ENCODE data around the gene CSPG4.
"Not testable (repeated sequence)": the region's sequence is repeated elsewhere in the genome, so short reads cannot be mapped to it uniquely, and the experiment has no call there.

CSPG4 gene

GRCh38 chr15:75706682-75706954, 6.0 kb downstream of the CSPG4 start:
- CTCF ChIA-PET = interaction anchor here (1.3 to 2.1 kb wide), 2 partner anchors 22 to 95 kb away, joined by 4 read pairs; no protein-coding TSS in a partner anchor
- POLR2A ChIA-PET = no interaction called here
- no peak for TF ChIP-seq CTCF (IDR thresholded peaks at IDR 0.05; ENCODE audit: control extremely low read depth, extremely low read depth, low read depth, missing control alignments)
- DNase-seq (ENCODE audit: extremely low spot score) = no peak

- ChIA-PET POLR2A (no interaction called here), CTCF (interaction anchor here (0.8 to 2.1 kb wide), 2 partner anchors 20 to 96 kb away, joined by 3 to 4 read pairs; no protein-coding TSS in a partner anchor)
- TF ChIP-seq CTCF (IDR thresholded peaks at IDR 0.05; ENCODE audit: control extremely low read depth, extremely low read depth, low read depth, missing control alignments) = no peak
- no peak for DNase-seq (ENCODE audit: extremely low spot score)
Measured at GRCh38 chr15:75705854-75706681, 6.6 kb downstream of the CSPG4 start.

- POLR2A ChIA-PET; DNase-seq (ENCODE audit: extremely low spot score): not testable (repeated sequence)
- CTCF ChIA-PET = interaction anchor here (0.8 to 2.1 kb wide), 2 partner anchors 20 to 97 kb away, joined by 3 to 4 read pairs; no protein-coding TSS in a partner anchor
Measured at GRCh38 chr15:75705375-75705774, 7.3 kb downstream of the CSPG4 start.

GRCh38 chr15:75704618-75705017, 8.0 kb downstream of the CSPG4 start:
- no peak for DNase-seq (ENCODE audit: extremely low spot score)
- no peak for TF ChIP-seq CTCF (IDR thresholded peaks at IDR 0.05; ENCODE audit: control extremely low read depth, extremely low read depth, low read depth, missing control alignments)

GRCh38 chr15:75704263-75704615, 8.4 kb downstream of the CSPG4 start:
- ChIA-PET CTCF (no interaction called here), POLR2A (no interaction called here)
- DNase-seq (ENCODE audit: extremely low spot score) = no peak
- no peak for TF ChIP-seq CTCF (IDR thresholded peaks at IDR 0.05; ENCODE audit: control extremely low read depth, extremely low read depth, low read depth, missing control alignments)

More at GRCh38 chr15:75704618-75705017, 8.0 kb downstream of the CSPG4 start:
- ChIA-PET CTCF (no interaction called here), POLR2A (no interaction called here)

DNA sequence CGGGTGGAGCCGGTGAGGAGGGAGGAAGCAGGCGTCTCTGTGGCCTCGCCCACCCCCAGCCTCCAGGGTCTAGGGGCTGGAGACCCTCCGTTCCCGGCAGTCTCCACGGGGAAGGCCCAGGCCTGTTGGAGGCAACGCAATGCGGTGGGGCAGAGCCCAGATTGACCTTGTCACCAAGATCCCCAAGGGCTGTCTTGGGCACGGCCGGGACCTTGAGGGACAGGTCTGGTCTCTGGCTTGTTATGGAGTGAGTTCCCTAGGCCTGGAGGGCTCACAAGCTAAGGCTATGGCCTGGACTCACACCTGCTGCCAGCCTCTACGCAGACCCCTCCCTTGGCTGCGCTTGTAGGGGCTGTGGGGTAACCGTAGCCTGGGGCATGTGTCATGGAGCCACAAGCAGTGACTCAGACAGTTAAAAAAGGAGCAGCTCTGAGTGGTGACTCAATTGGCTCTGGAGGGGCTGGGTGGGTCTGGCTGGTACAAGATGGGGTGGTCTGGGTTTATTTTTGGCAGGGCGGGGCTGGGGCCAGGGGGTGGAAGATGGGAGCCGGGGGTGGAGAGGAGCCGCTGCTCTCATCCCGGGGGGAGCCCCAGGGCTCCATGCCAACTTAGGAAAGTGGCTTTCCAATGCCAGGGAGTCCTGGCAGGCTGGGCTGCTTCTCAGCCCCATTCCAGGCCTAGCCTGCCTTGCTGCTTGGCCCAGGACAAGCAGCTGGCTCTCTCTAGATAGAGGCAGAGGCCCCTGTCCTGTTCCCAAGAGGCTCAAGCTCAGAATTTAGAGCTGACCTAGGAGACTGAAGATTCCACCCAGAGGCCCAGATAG, 9.0 kb downstream of the CSPG4 start:
- DNase-seq (ENCODE audit: extremely low spot score); CTCF ChIA-PET; POLR2A ChIA-PET: not testable (repeated sequence)

GRCh38 chr15:75702436-75702835, 10.2 kb downstream of the CSPG4 start:
- ChIA-PET CTCF (no interaction called here), POLR2A (no interaction called here)
- TF ChIP-seq CTCF (IDR thresholded peaks at IDR 0.05; ENCODE audit: control extremely low read depth, extremely low read depth, low read depth, missing control alignments) = no peak
- no peak for DNase-seq (ENCODE audit: extremely low spot score)

DNA sequence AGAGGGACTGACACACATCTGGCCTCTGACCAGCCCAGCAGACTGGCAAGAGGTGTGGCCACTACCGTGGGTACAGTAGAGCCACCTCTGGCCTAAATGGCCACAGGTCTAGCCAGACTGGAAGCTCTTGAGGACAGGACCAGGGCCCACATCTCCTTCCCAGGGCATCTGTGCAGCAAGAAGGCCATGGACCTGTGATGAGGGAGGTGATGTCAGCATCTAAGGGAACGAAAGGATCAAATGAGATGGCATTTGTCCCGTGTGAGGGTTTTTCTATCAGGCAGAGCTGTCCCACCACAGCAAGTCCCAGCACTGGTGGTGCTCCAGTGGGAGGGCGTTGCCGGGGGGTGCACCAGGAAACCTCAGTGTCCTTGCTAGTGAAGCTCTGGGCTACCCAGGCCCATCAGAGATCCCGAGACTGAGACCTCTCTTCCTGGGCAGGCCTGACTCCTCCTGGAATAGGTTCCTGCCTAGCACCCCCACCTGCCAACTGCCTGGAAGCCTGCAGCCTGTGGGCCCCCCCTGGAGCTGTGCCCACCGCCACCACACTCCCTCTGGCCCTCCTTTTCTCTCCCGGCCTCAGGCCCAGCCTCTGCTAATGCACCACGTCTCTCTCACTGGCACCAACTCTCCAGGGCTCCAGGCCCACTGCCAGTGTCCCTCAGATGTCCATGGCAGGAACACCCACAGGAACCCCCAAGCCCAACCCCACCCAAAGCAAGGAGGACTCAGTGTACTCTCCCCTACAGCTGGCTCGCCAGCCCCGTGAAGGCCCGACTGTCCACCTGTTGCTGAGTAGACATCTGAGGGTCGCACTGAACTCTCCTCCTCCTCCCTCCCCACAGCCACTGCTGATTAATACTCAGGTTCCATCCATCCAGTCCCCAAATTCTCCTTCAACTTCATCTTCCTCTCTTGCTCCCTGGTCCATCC, 11.3 kb downstream of the CSPG4 start:
- POLR2A ChIA-PET; DNase-seq (ENCODE audit: extremely low spot score); CTCF ChIA-PET: not testable (repeated sequence)

DNA sequence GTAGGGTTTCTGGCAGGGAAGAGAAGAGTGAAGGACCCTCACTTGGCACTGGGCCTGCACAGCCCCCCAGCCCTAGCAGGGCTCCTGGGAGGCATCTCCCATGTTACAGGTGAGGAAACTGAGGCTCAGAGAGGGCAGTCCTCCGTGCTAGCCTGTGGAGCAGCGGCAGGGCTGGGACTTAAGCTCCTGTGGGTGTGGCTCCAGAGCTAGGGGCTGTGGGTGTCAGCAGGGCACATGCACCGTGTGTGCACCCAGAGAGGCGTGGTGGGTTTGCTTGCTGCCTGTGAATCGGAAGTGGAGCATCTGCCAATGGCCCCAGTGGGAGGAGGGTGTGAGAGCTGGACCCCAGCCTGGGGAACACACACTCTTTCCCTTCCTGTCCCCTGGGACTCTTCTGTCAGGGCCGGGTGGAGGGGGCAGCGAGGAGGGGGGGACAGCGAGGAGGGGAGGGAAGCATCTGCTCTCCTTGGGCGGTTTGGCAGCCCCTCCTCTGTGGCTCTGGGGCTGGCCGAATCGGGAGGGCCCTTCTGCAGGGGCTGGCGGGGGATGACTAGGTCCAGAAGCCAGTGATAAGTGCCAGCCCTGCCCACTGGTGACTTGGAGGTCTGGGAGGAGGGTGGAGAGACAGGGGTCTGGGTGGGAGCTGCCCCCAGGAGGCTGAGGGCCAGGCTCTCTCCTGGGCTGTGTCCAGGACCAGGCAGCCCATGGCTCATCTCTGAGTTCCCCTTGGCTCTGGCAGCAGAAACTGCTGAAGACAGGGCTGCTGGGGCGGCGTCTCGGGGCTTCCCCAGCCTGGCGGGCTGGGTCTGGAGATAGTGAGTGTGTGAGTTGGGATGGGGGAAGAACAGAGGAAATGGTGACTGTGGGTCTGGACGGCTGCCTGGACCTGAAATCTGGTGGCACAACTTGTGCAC, 12.4 kb downstream of the CSPG4 start:
- CTCF ChIA-PET; DNase-seq (ENCODE audit: extremely low spot score); POLR2A ChIA-PET: not testable (repeated sequence)

DNA sequence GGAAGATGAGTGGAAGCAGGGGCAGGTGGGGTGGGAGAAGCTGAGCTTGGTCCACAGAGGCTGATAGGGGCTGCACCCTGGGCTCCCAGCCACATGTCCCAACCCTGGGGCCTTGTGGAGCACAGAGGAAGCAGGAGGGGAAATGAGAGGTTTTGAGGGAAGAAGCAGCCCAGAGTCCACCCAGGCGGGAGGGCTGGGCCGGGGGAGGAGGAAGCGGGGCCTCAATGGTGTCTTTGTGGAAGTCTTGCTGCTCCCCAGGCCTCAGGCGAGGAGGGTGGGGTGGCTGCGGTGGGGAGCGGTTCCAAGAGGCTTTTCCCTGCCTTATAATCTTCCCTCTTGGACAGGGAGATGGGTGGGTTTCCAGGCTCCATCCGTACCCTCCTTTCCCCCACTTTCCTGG, 13.1 kb downstream of the CSPG4 start:
- POLR2A ChIA-PET; DNase-seq (ENCODE audit: extremely low spot score); CTCF ChIA-PET: not testable (repeated sequence)
